IMR-90 (cell line): ENCODE results near the gene ZBTB22. TPM values are rescaled to one million over a fixed set of nuclear protein-coding genes. Genes with fewer than 3 reads are reported as not detected.

Source experiments
- ATAC-seq: fragments of 200-7000 bp; cut with Tn5 transposase; 2 replicates; pipeline ENCODE4 v1.9.1; 2020; ENCODE audit warnings: low read depth, mild to moderate bottlenecking, moderate library complexity
- BruUV-seq: library from RNA; stranded (reverse); fragments of 400-500 nt; replicated peaks from 2 replicates; lab custom pipeline; 2021; lab: Mats Ljungman, UMichigan
- CTCF ChIA-PET: fragments of 300-600 bp; formaldehyde crosslinking; extraction: SDS; loops from one replicate; lab custom pipeline; 2021; ENCODE audit warnings: antibody characterized with exemption; lab: Yijun Ruan, JAX
- POLR2A ChIA-PET: fragments of 300-600 bp; sonication (Branson Sonifier 250); formaldehyde crosslinking; loops from one replicate; lab custom pipeline; 2022; ENCODE audit warnings: antibody characterized with exemption; ENCODE audit not compliant: unreplicated experiment; lab: Charles Lee
- DNase-seq: peaks from one replicate; pipeline ENCODE4 v3.0.0; 2013
- H2AFZ ChIP-seq: replicated peaks from 2 replicates; pipeline ENCODE3; 2013; ENCODE audit warnings: low read length, mild to moderate bottlenecking; ENCODE audit not compliant: poor library complexity
- H2AK5ac ChIP-seq: 2 replicates; pipeline ENCODE4 v1.6.1; 2013; ENCODE audit warnings: low read depth, low read length, inconsistent platforms
- H2AK9ac ChIP-seq: replicated peaks from 2 replicates; pipeline ENCODE3; 2013; ENCODE audit warnings: mild to moderate bottlenecking, low read depth, low read length, moderate library complexity; ENCODE audit not compliant: poor library complexity
- H2BK120ac ChIP-seq: 2 replicates; pipeline ENCODE4 v1.6.1; 2013; ENCODE audit warnings: low read depth, low read length, inconsistent platforms
- H2BK15ac ChIP-seq: 3 replicates; pipeline ENCODE4 v1.6.1; 2013; ENCODE audit warnings: low read depth, low read length, inconsistent platforms
- H2BK20ac ChIP-seq: 2 replicates; pipeline ENCODE4 v1.6.1; 2013; ENCODE audit warnings: low read depth, mild to moderate bottlenecking, inconsistent platforms, low read length, moderate library complexity
- H2BK5ac ChIP-seq: 2 replicates; pipeline ENCODE4 v1.6.1; 2013; ENCODE audit warnings: mild to moderate bottlenecking, low read depth, low read length, inconsistent platforms; ENCODE audit not compliant: poor library complexity, severe bottlenecking
- H3K14ac ChIP-seq: replicated peaks from 2 replicates; pipeline ENCODE4 v1.6.1; 2013; ENCODE audit warnings: low read depth, low read length, inconsistent platforms
- H3K18ac ChIP-seq: 2 replicates; pipeline ENCODE4 v1.6.1; 2013; ENCODE audit warnings: low read depth, low read length, control low read depth
- H3K23ac ChIP-seq: 2 replicates; pipeline ENCODE4 v1.6.1; 2013; ENCODE audit warnings: low read depth, low read length, inconsistent platforms
- H3K27ac ChIP-seq: 2 replicates; pipeline ENCODE4 v1.5.1; 2013; ENCODE audit warnings: mild to moderate bottlenecking, control low read depth, low read length; ENCODE audit not compliant: insufficient read depth
- H3K27me3 ChIP-seq: 2 replicates; pipeline ENCODE4 v1.6.1; 2013; ENCODE audit warnings: low read length; ENCODE audit not compliant: control insufficient read depth, insufficient read depth
- H3K36me3 ChIP-seq: 2 replicates; pipeline ENCODE4 v1.6.1; 2013; ENCODE audit warnings: low read length, mixed read lengths; ENCODE audit not compliant: control insufficient read depth, insufficient read depth
- H3K4ac ChIP-seq: 2 replicates; pipeline ENCODE4 v1.6.1; 2013; ENCODE audit warnings: low read depth, low read length, inconsistent platforms
- H3K4me1 ChIP-seq: 2 replicates; pipeline ENCODE4 v1.6.1; 2013; ENCODE audit warnings: low read length, mixed read lengths; ENCODE audit not compliant: control insufficient read depth, insufficient read depth
- H3K4me2 ChIP-seq: 2 replicates; pipeline ENCODE4 v1.6.1; 2013; ENCODE audit warnings: low read depth, mild to moderate bottlenecking, control low read depth, low read length, moderate library complexity
- H3K4me3 ChIP-seq: 2 replicates; pipeline ENCODE4 v1.5.1; 2013; ENCODE audit warnings: low read depth, mild to moderate bottlenecking, control low read depth, low read length, moderate library complexity; ENCODE audit not compliant: insufficient read depth
- H3K56ac ChIP-seq: 2 replicates; pipeline ENCODE4 v1.6.1; 2013; ENCODE audit warnings: low read length, inconsistent platforms; ENCODE audit not compliant: insufficient read depth; ENCODE audit errors: extremely low read depth
- H3K79me1 ChIP-seq, 2 experiments: 2 replicates each; pipeline ENCODE4 v1.6.1; 2013; ENCODE audit warnings: low read length in 2 of 2, inconsistent platforms in 1 of 2, low read depth in 1 of 2
- H3K9ac ChIP-seq: 2 replicates; pipeline ENCODE4 v1.6.1; 2013; ENCODE audit warnings: low read depth, low read length, control low read depth
- H3K9me1 ChIP-seq: 2 replicates; pipeline ENCODE4 v1.6.1; 2013; ENCODE audit warnings: low read length, inconsistent platforms; ENCODE audit not compliant: insufficient read depth
- H3K9me3 ChIP-seq: 2 replicates; pipeline ENCODE4 v1.6.1; 2013; ENCODE audit warnings: low read length; ENCODE audit not compliant: control insufficient read depth, insufficient read depth
- H4K20me1 ChIP-seq: 2 replicates; pipeline ENCODE4 v1.6.1; 2013; ENCODE audit warnings: low read length, inconsistent platforms; ENCODE audit not compliant: insufficient read depth
- H4K5ac ChIP-seq: 2 replicates; pipeline ENCODE4 v1.6.1; 2013; ENCODE audit warnings: mild to moderate bottlenecking, low read depth, low read length, control low read depth
- H4K8ac ChIP-seq, 2 experiments: 2 replicates each; pipeline ENCODE4 v1.6.1; 2013; ENCODE audit warnings: low read depth in 2 of 2, low read length in 2 of 2, control low read depth in 1 of 2, inconsistent platforms in 1 of 2
- H4K91ac ChIP-seq: 2 replicates; pipeline ENCODE4 v1.6.1; 2013; ENCODE audit warnings: low read depth, low read length, inconsistent platforms; ENCODE audit not compliant: insufficient read depth
- CHD1 ChIP-seq: IDR thresholded peaks from 2 replicates; pipeline ENCODE4 v1.6.1; 2012; ENCODE audit warnings: low read depth, low read length, improper control_type of control experiment
- FOS ChIP-seq: fragments of 150-350 bp; IDR thresholded peaks from 2 replicates; pipeline ENCODE4 v1.6.1; 2016; ENCODE audit warnings: low read depth, low read length
- MAZ ChIP-seq: IDR thresholded peaks from 2 replicates; pipeline ENCODE4 v1.6.1; 2012; ENCODE audit warnings: low read depth, mild to moderate bottlenecking, low read length, improper control_type of control experiment, moderate library complexity, borderline replicate concordance
- NFE2L2 ChIP-seq: fragments of 150-350 bp; IDR thresholded peaks from 2 replicates; pipeline ENCODE4 v1.6.1; 2016; ENCODE audit warnings: low read depth, mild to moderate bottlenecking, low read length
- RCOR1 ChIP-seq: IDR thresholded peaks from 2 replicates; pipeline ENCODE4 v1.6.1; 2012; ENCODE audit warnings: mild to moderate bottlenecking, low read length, improper control_type of control experiment; ENCODE audit not compliant: insufficient replicate concordance
- WGBS, 2 experiments: methylation state at CpG; one replicate each; pipeline versions ENCODE4 v1.1.5 to v1.1.7; 2013; ENCODE audit warnings: missing lambda C conversion rate in 2 of 2; ENCODE audit not compliant: insufficient read length in 1 of 2; ENCODE audit errors: extremely low coverage in 2 of 2; 5-methylcytosine and 5-hydroxymethylcytosine counted together
- dilution Hi-C: fragments of 300-500 bp; cut with HindIII; formaldehyde crosslinking; loops from one replicate; pipeline ENCODE4 v1.14.3; 2018; ENCODE audit warnings: low sequenced_read_pairs; ENCODE audit not compliant: unreplicated experiment
- in situ Hi-C: fragments of 300-500 bp; cut with MboI; formaldehyde crosslinking; loops from 3 replicates; pipeline ENCODE4 v1.14.3; 2019; ENCODE audit warnings: low sequenced_read_pairs, inconsistent platforms, mixed read lengths
- intact Hi-C: fragments of 100-400 bp; cut with micrococcal nuclease; formaldehyde crosslinking; loops from 2 replicates; pipeline ENCODE4 v1.10.0; 2022
- polyA plus RNA-seq, 3 experiments: library from polyadenylated mRNA; depleted of rRNA; stranded (reverse); fragments of >200 nt; gene quantifications; 2 replicates each; pipeline ENCODE4 v1.2.3, GENCODE V29; 2012; ENCODE audit warnings: low replicate concordance in 1 of 3
- total RNA-seq: library from RNA; depleted of rRNA; stranded (reverse); fragments of >200 nt; gene quantifications from 2 replicates; pipeline ENCODE4 v1.2.3, GENCODE V29; 2012

Gene ZBTB22
- total and polyA plus RNA-seq, 2 of the 4 experiments (the other 2 are of a cell fraction): 6.8 to 13.0 TPM

GRCh38 chr6:33323623-33323948 lies 6.0 kb upstream of the ZBTB22 start:
- Histone ChIP-seq H2BK15ac (no peak overlapping the region), H4K5ac (no peak overlapping the region), H3K79me1 (peaks cover 25 to 38% of the 10 kb centered on the region in 2 experiments), H2BK20ac (no peak overlapping the region), H3K9ac (peak overlapping the region; percentile 9), H2BK5ac (no peak overlapping the region), H3K4ac (peak overlapping the region; percentile 31; the same call in 1 of the 2 replicates), H3K23ac (peak overlapping the region; percentile 31; the same call in 1 of the 2 replicates), H3K27ac (peak overlapping the region; percentile 1; the same call in 1 of the 2 replicates), H2AK9ac (no peak overlapping the region), H3K4me3 (peak overlapping the region; percentile 85), H3K9me1 (peaks cover 17% of the 10 kb centered on the region), H3K36me3 (peaks cover 24% of the 10 kb centered on the region), H2BK120ac (no peak overlapping the region), H3K18ac (no peak overlapping the region), H3K4me1 (peaks cover 30% of the 10 kb centered on the region), H4K20me1 (peaks cover 6% of the 10 kb centered on the region), H4K91ac (no peak overlapping the region), H2AK5ac (no peak overlapping the region), H3K9me3 (no peaks in the 10 kb centered on the region), H2AFZ (peak overlapping the region; percentile 86), H3K4me2 (peak overlapping the region; percentile 79), H3K27me3 (no peaks in the 10 kb centered on the region), H3K56ac (peak overlapping the region; percentile 16; the same call in 1 of the 2 replicates), H4K8ac (peak overlapping the region; percentile 11 to 44; a peak in 2 of 4 replicates), H3K14ac (no peak overlapping the region)
- intact Hi-C loops: no loop called here
- BruUV-seq: no TSS peak
- no CpG with 5 or more reads among the region's 12 CpGs for WGBS, 2 experiments
- in situ Hi-C loops: no loop called here
- ChIA-PET POLR2A (interaction anchor here (0.6 kb wide), 1 partner anchor 11 kb away, joined by 24 read pairs; no protein-coding TSS in a partner anchor), CTCF (interaction anchor here (0.6 kb wide), 1 partner anchor 17 kb away, joined by 4 read pairs; no protein-coding TSS in a partner anchor)
- dilution Hi-C loops: no loop called here
- ATAC-seq (no peak), DNase-seq (no peak)
- TF ChIP-seq MAZ (no peak), FOS (no peak), RCOR1 (no peak), CHD1 (no peak), NFE2L2 (no peak)
